ENCODE results near the gene MRPL4. TPM values are rescaled to one million over a fixed set of nuclear protein-coding genes. Genes with fewer than 3 reads are reported as not detected.

The MRPL4 gene
- total and polyA plus RNA-seq, 7 donors: 54.9 to 191 (median 78.1) TPM

- Histone ChIP-seq H3K4me3 (no peak overlapping the region), H3K27ac (no peak overlapping the region), H3K9me3 (no peaks in the 10 kb centered on the region), H3K4me1 (peaks cover 3% of the 10 kb centered on the region), H3K36me3 (ENCODE audit: insufficient read depth in 1 of 2, low read depth in 1 of 2) (peaks cover 0 to 12% of the 10 kb centered on the region in 2 donors), H3K27me3 (ENCODE audit: insufficient read depth in 3 of 3, low read length in 2 of 3) (peaks cover 0 to 25% (median 6%) of the 10 kb centered on the region in 3 donors)
- no peak for TF ChIP-seq CTCF (IDR thresholded peaks at IDR 0.05)
- 71 to 79% (median 71%) methylated on average over 23 of the region's 23 CpGs for WGBS, 3 donors
- no peak for DNase-seq
- ATAC-seq: peak in 1 of 4 donors; percentile 9
- intact Hi-C loops (cut with DNase I): no loop called here
These were observed 31.5 kb downstream of the MRPL4 start for GRCh38 chr19:10283301-10284064.

- Histone ChIP-seq H3K27ac (no peak overlapping the region), H3K27me3 (ENCODE audit: insufficient read depth in 3 of 3, low read length in 2 of 3) (peaks cover 0 to 31% (median 13%) of the 10 kb centered on the region in 3 donors), H3K36me3 (ENCODE audit: insufficient read depth in 1 of 2, low read depth in 1 of 2) (peaks cover 0 to 12% of the 10 kb centered on the region in 2 donors), H3K4me1 (peaks cover 11% of the 10 kb centered on the region), H3K4me3 (no peak overlapping the region), H3K9me3 (no peaks in the 10 kb centered on the region)
- TF ChIP-seq CTCF (IDR thresholded peaks at IDR 0.05): no peak
- intact Hi-C loops (cut with DNase I): no loop called here
- ATAC-seq: no peak
- 88 to 91% (median 89%) methylated on average over 34 of the region's 34 CpGs for WGBS, 3 donors
- no peak for DNase-seq
These were observed 32.3 kb downstream of the MRPL4 start for GRCh38 chr19:10284065-10284959.

- 94 to 96% (median 95%) methylated on average over 13 of the region's 13 CpGs for WGBS, 3 donors
- DNase-seq: no peak
- no peak overlapping the region for H3K27ac ChIP-seq
- TF ChIP-seq CTCF (IDR thresholded peaks at IDR 0.05): no peak
- H3K27me3 ChIP-seq (ENCODE audit: insufficient read depth in 3 of 3, low read length in 2 of 3): peaks cover 0 to 37% (median 16%) of the 10 kb centered on the region in 3 donors
- no peak overlapping the region for H3K4me3 ChIP-seq
- ATAC-seq: no peak
- no peaks in the 10 kb centered on the region for H3K9me3 ChIP-seq
- H3K36me3 ChIP-seq (ENCODE audit: insufficient read depth in 1 of 2, low read depth in 1 of 2): peaks cover 0 to 12% of the 10 kb centered on the region in 2 donors
- peaks cover 16% of the 10 kb centered on the region for H3K4me1 ChIP-seq
- intact Hi-C loops (cut with DNase I): no loop called here
These were observed 32.9 kb downstream of the MRPL4 start for GRCh38 chr19:10284960-10285278.

- Histone ChIP-seq H3K27ac (no peak overlapping the region), H3K4me3 (no peak overlapping the region), H3K4me1 (peaks cover 21% of the 10 kb centered on the region), H3K36me3 (ENCODE audit: insufficient read depth in 1 of 2, low read depth in 1 of 2) (peaks cover 0 to 12% of the 10 kb centered on the region in 2 donors), H3K9me3 (no peaks in the 10 kb centered on the region), H3K27me3 (ENCODE audit: insufficient read depth in 3 of 3, low read length in 2 of 3) (peaks cover 0 to 42% (median 19%) of the 10 kb centered on the region in 3 donors)
- intact Hi-C loops (cut with DNase I): no loop called here
- TF ChIP-seq CTCF (IDR thresholded peaks at IDR 0.05): no peak
- 93 to 94% (median 93%) methylated on average over 4 of the region's 4 CpGs for WGBS, 3 donors
- DNase-seq (no peak), ATAC-seq (no peak)
These were observed 33.4 kb downstream of the MRPL4 start for GRCh38 chr19:10285393-10285792.

All from psoas muscle (tissue), 8 donors.